Activated naive CD4-positive, alpha-beta T cell treated with anti-CD3 and anti-CD28 coated beads for 36 hours (primary cell): ENCODE data around the gene CLDN6. TPM values are rescaled to one million over a fixed set of nuclear protein-coding genes. Genes with fewer than 3 reads are reported as not detected.
A peak's percentile ranks its signal among the peaks of the same experiment; 100 is the strongest.

Experiments used
- CTCF ChIA-PET: fragments of 350-600 bp; sonication (Branson Sonifier 250); formaldehyde crosslinking; loops from one replicate; lab custom pipeline; 2021; ENCODE audit warnings: antibody characterized with exemption; lab: Charles Lee
- DNase-seq: peaks from one replicate; pipeline ENCODE4 v3.0.0-alpha.2; 2020
- H3K27ac Mint-ChIP-seq: one replicate; pipeline ENCODE4 v1.8.0; 2021; ENCODE audit warnings: mild to moderate bottlenecking, mixed read lengths
- H3K27me3 Mint-ChIP-seq: one replicate; pipeline ENCODE4 v1.8.0; 2021; ENCODE audit warnings: low read depth, mixed read lengths
- H3K36me3 Mint-ChIP-seq: one replicate; pipeline ENCODE4 v1.8.0; 2021; ENCODE audit warnings: low read depth, mixed read lengths
- H3K4me1 Mint-ChIP-seq: one replicate; pipeline ENCODE4 v1.8.0; 2021; ENCODE audit warnings: low read depth, mixed read lengths
- H3K4me3 Mint-ChIP-seq: one replicate; pipeline ENCODE4 v1.8.0; 2021; ENCODE audit warnings: mild to moderate bottlenecking, moderate library complexity, mixed read lengths
- H3K9me3 Mint-ChIP-seq: one replicate; pipeline ENCODE4 v1.8.0; 2021; ENCODE audit warnings: mixed read lengths
- intact Hi-C: fragments of 100-400 bp; cut with micrococcal nuclease; formaldehyde crosslinking; loops from one replicate; pipeline ENCODE4 v1.15.1; 2023
- total RNA-seq, 2 experiments: library from RNA; stranded (reverse); gene quantifications; one replicate each; pipeline ENCODE4 v1.2.3, GENCODE V29; 2021

The CLDN6 gene
- total RNA-seq, 2 experiments from 2014 or later, result not detected

GRCh38 chr16:2988590-2989099, 29.3 kb downstream of the CLDN6 start:
- no peak for DNase-seq
- H3K4me3 Mint-ChIP-seq, result no peak overlapping the region
- no peaks in the 10 kb centered on the region for H3K27me3 Mint-ChIP-seq
- H3K4me1 Mint-ChIP-seq, result peaks cover 4% of the 10 kb centered on the region
- no peaks in the 10 kb centered on the region for H3K36me3 Mint-ChIP-seq
- CTCF ChIA-PET, result interaction anchor here (0.5 kb wide), 1 partner anchor 28 kb away, joined by 3 read pairs; no protein-coding TSS in a partner anchor
- intact Hi-C loops, result no loop called here
- H3K27ac Mint-ChIP-seq, result no peak overlapping the region
- H3K9me3 Mint-ChIP-seq, result no peaks in the 10 kb centered on the region

GRCh38 chr16:2987833-2988232, 30.1 kb downstream of the CLDN6 start:
- Mint-ChIP-seq H3K4me1 (peaks cover 6% of the 10 kb centered on the region), H3K36me3 (no peaks in the 10 kb centered on the region), H3K9me3 (no peaks in the 10 kb centered on the region), H3K27ac (no peak overlapping the region), H3K27me3 (no peaks in the 10 kb centered on the region), H3K4me3 (no peak overlapping the region)
- CTCF ChIA-PET, result interaction anchor here (0.5 kb wide), 1 partner anchor 27 kb away, joined by 3 read pairs; no protein-coding TSS in a partner anchor
- intact Hi-C loops, result no loop called here
- DNase-seq, result no peak

GRCh38 chr16:2987286-2987685, 30.7 kb downstream of the CLDN6 start:
- CTCF ChIA-PET, result no interaction called here
- Mint-ChIP-seq H3K36me3 (no peaks in the 10 kb centered on the region), H3K9me3 (no peaks in the 10 kb centered on the region), H3K27ac (no peak overlapping the region), H3K4me3 (no peak overlapping the region), H3K27me3 (no peaks in the 10 kb centered on the region), H3K4me1 (peaks cover 6% of the 10 kb centered on the region)
- intact Hi-C loops, result no loop called here
- DNase-seq, result no peak

- intact Hi-C loops, result no loop called here
- Mint-ChIP-seq H3K4me3 (no peak overlapping the region), H3K36me3 (no peaks in the 10 kb centered on the region), H3K4me1 (peaks cover 7% of the 10 kb centered on the region), H3K9me3 (no peaks in the 10 kb centered on the region), H3K27me3 (no peaks in the 10 kb centered on the region), H3K27ac (no peak overlapping the region)
- DNase-seq, result no peak
- CTCF ChIA-PET, result interaction anchor here (1.2 kb wide), 1 partner anchor 43 kb away, joined by 4 read pairs; no protein-coding TSS in a partner anchor
Observed at GRCh38 chr16:2986623-2987188, 31.3 kb downstream of the CLDN6 start.

- Mint-ChIP-seq H3K4me1 (peaks cover 8% of the 10 kb centered on the region), H3K27me3 (no peaks in the 10 kb centered on the region), H3K4me3 (no peak overlapping the region), H3K36me3 (no peaks in the 10 kb centered on the region), H3K27ac (no peak overlapping the region), H3K9me3 (no peaks in the 10 kb centered on the region)
- DNase-seq, result no peak
- intact Hi-C loops, result no loop called here
- CTCF ChIA-PET, result interaction anchor here (0.6 to 1.2 kb wide), 2 partner anchors 43 to 67 kb away, joined by 3 to 4 read pairs; no protein-coding TSS in a partner anchor
Observed at GRCh38 chr16:2985893-2986355, 32.1 kb downstream of the CLDN6 start.

GRCh38 chr16:2985462-2985861, 32.5 kb downstream of the CLDN6 start:
- CTCF ChIA-PET, result interaction anchor here (0.6 to 1.6 kb wide), 3 partner anchors 44 to 67 kb away, joined by 3 to 5 read pairs (median 4); no protein-coding TSS in a partner anchor
- no peak for DNase-seq
- no peaks in the 10 kb centered on the region for H3K36me3 Mint-ChIP-seq
- H3K9me3 Mint-ChIP-seq, result no peaks in the 10 kb centered on the region
- intact Hi-C loops, result no loop called here
- H3K4me3 Mint-ChIP-seq, result no peak overlapping the region
- peaks cover 8% of the 10 kb centered on the region for H3K4me1 Mint-ChIP-seq
- no peak overlapping the region for H3K27ac Mint-ChIP-seq
- H3K27me3 Mint-ChIP-seq, result no peaks in the 10 kb centered on the region

- intact Hi-C loops, result loop anchor here (1.0 to 2.0 kb wide), 2 partner anchors 56 to 79 kb away; no protein-coding TSS in a partner anchor
- CTCF ChIA-PET, result interaction anchor here (0.7 to 1.4 kb wide), 4 partner anchors 9 to 48 kb away, joined by 3 to 9 read pairs (median 3); no protein-coding TSS in a partner anchor
- peaks cover 7% of the 10 kb centered on the region for H3K36me3 Mint-ChIP-seq
- H3K4me1 Mint-ChIP-seq, result peaks cover 10% of the 10 kb centered on the region
- DNase-seq, result peak; percentile 81
- no peaks in the 10 kb centered on the region for H3K27me3 Mint-ChIP-seq
- H3K27ac Mint-ChIP-seq, result no peak overlapping the region
- H3K9me3 Mint-ChIP-seq, result no peaks in the 10 kb centered on the region
- H3K4me3 Mint-ChIP-seq, result peak overlapping the region; percentile 36
Observed at GRCh38 chr16:2983706-2984136, 34.3 kb downstream of the CLDN6 start.

- no peak for DNase-seq
- Mint-ChIP-seq H3K27me3 (no peaks in the 10 kb centered on the region), H3K4me3 (no peak overlapping the region), H3K9me3 (no peaks in the 10 kb centered on the region), H3K27ac (no peak overlapping the region), H3K36me3 (peaks cover 16% of the 10 kb centered on the region), H3K4me1 (peaks cover 14% of the 10 kb centered on the region)
- intact Hi-C loops, result loop anchor here (2.0 kb wide), 1 partner anchor 78 kb away; no protein-coding TSS in a partner anchor
- CTCF ChIA-PET, result interaction anchor here (1.0 to 2.5 kb wide), 4 partner anchors 10 to 70 kb away, joined by 4 to 9 read pairs (median 6); partner anchors contain the start of gene FLYWCH1
Observed at GRCh38 chr16:2982402-2982801, 35.6 kb downstream of the CLDN6 start.

- CTCF ChIA-PET, result interaction anchor here (1.1 to 2.5 kb wide), 4 partner anchors 10 to 148 kb away, joined by 3 to 9 read pairs (median 4); no protein-coding TSS in a partner anchor
- intact Hi-C loops, result loop anchor here (2.0 kb wide), 3 partner anchors 17 to 77 kb away; partner anchors contain the start of genes HCFC1R1 and KREMEN2
- no peaks in the 10 kb centered on the region for H3K9me3 Mint-ChIP-seq
- peaks cover 21% of the 10 kb centered on the region for H3K36me3 Mint-ChIP-seq
- H3K27ac Mint-ChIP-seq, result no peak overlapping the region
- H3K4me3 Mint-ChIP-seq, result peak overlapping the region; percentile 81
- H3K27me3 Mint-ChIP-seq, result no peaks in the 10 kb centered on the region
- H3K4me1 Mint-ChIP-seq, result peaks cover 14% of the 10 kb centered on the region
- DNase-seq, result no peak
Observed at GRCh38 chr16:2981899-2982250, 36.1 kb downstream of the CLDN6 start.

- CTCF ChIA-PET, result interaction anchor here (0.8 to 2.5 kb wide), 5 partner anchors 9 to 149 kb away, joined by 3 to 12 read pairs (median 5); no protein-coding TSS in a partner anchor
- intact Hi-C loops, result loop anchor here (2.0 kb wide), 2 partner anchors 17 to 41 kb away; partner anchors contain the start of genes HCFC1R1 and KREMEN2
- Mint-ChIP-seq H3K4me1 (peaks cover 14% of the 10 kb centered on the region), H3K27me3 (no peaks in the 10 kb centered on the region), H3K36me3 (peaks cover 23% of the 10 kb centered on the region), H3K9me3 (no peaks in the 10 kb centered on the region), H3K27ac (peak overlapping the region; percentile 84), H3K4me3 (peak overlapping the region; percentile 81)
- DNase-seq, result no peak
Observed at GRCh38 chr16:2981177-2981898, 36.6 kb downstream of the CLDN6 start.

GRCh38 chr16:2980227-2981176, 37.5 kb downstream of the CLDN6 start, which contains the start of gene PKMYT1:
TSS of gene PKMYT1 (minus strand) at chr16:2980446. CDS start at chr16:2979657, 789 bp downstream.
- CTCF ChIA-PET, result interaction anchor here (0.6 to 2.5 kb wide), 8 partner anchors 9 to 847 kb away, joined by 3 to 12 read pairs (median 4); no protein-coding TSS in a partner anchor
- peak within 1 kb of the TSS; percentile 81 for H3K4me3 Mint-ChIP-seq
- no peaks in the 10 kb centered on the region for H3K27me3 Mint-ChIP-seq
- H3K9me3 Mint-ChIP-seq, result no peaks in the 10 kb centered on the region
- peaks cover 14% of the 10 kb centered on the region for H3K4me1 Mint-ChIP-seq
- intact Hi-C loops, result loop anchor here (1.0 to 2.0 kb wide), 3 partner anchors 10 to 42 kb away; partner anchors contain the start of genes HCFC1R1 and KREMEN2
- peak; percentile 95 for DNase-seq
- peak within 1 kb of the TSS; percentile 84 for H3K27ac Mint-ChIP-seq
- peaks cover 29% of the 10 kb centered on the region for H3K36me3 Mint-ChIP-seq
